Brain microvascular endothelial cell (primary cell): ENCODE results near the gene MAP3K5.

Source experiments
- DNase-seq: peaks from one replicate; pipeline ENCODE4 v3.0.0-alpha.2; 2020
- H3K27ac ChIP-seq: fragments of 250-450 bp; sonication (Bioruptor Pico); 2 replicates; pipeline ENCODE4 v1.5.1; 2020; ENCODE audit warnings: mild to moderate bottlenecking, moderate library complexity
- H3K27me3 ChIP-seq: fragments of 250-450 bp; sonication (Bioruptor Pico); replicated peaks from 2 replicates; pipeline ENCODE4 v1.5.1; 2020; ENCODE audit warnings: mild to moderate bottlenecking
- H3K36me3 ChIP-seq: fragments of 250-450 bp; sonication (Bioruptor Pico); replicated peaks from 2 replicates; pipeline ENCODE4 v1.5.1; 2020; ENCODE audit warnings: mild to moderate bottlenecking
- H3K4me3 ChIP-seq: 2 replicates; pipeline ENCODE4 v1.5.1; 2011; ENCODE audit warnings: low read depth, mild to moderate bottlenecking, control low read depth, low read length, moderate library complexity
- in situ Hi-C: cut with HindIII; loops from 2 replicates; pipeline ENCODE4 v1.10.0; 2017; ENCODE audit warnings: low sequenced_read_pairs, low pct_ligation_motif_present
- TF ChIP-seq, protein P1 (sequence below): IDR thresholded peaks from 2 replicates; pipeline ENCODE4 v1.5.1; 2011; ENCODE audit warnings: low read depth, mild to moderate bottlenecking, moderate library complexity, low read length, control low read depth, inconsistent platforms; ENCODE audit errors: missing control alignments

MAP3K5 gene

DNA sequence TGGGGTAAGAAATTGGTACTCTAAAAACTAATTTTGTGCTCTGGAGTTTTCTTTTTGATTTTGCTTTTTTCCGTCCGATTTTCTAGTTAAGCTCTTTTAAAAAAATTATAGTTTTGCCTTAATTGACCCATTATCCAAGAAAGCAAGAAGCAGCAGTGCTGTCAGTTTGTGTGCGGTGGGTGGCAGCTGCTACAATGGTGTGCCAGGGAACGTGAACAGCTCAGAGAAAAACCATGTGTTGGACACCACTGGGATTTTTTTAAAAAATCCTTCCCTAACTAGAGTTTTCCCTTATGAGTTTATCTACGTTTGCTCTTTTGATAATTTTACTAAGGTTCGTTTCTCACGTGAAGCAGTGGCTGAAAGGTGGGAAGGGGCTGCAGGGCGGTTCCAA is 8.0 kb downstream of the MAP3K5 start:
- H3K4me3 ChIP-seq, result no peak overlapping the region
- no peaks in the 10 kb centered on the region for H3K27me3 ChIP-seq
- TF ChIP-seq, protein P1, sequence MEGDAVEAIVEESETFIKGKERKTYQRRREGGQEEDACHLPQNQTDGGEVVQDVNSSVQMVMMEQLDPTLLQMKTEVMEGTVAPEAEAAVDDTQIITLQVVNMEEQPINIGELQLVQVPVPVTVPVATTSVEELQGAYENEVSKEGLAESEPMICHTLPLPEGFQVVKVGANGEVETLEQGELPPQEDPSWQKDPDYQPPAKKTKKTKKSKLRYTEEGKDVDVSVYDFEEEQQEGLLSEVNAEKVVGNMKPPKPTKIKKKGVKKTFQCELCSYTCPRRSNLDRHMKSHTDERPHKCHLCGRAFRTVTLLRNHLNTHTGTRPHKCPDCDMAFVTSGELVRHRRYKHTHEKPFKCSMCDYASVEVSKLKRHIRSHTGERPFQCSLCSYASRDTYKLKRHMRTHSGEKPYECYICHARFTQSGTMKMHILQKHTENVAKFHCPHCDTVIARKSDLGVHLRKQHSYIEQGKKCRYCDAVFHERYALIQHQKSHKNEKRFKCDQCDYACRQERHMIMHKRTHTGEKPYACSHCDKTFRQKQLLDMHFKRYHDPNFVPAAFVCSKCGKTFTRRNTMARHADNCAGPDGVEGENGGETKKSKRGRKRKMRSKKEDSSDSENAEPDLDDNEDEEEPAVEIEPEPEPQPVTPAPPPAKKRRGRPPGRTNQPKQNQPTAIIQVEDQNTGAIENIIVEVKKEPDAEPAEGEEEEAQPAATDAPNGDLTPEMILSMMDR, result no peak
- in situ Hi-C loops, result no loop called here
- H3K27ac ChIP-seq, result no peak overlapping the region
- no peaks in the 10 kb centered on the region for H3K36me3 ChIP-seq
- DNase-seq, result no peak

DNA sequence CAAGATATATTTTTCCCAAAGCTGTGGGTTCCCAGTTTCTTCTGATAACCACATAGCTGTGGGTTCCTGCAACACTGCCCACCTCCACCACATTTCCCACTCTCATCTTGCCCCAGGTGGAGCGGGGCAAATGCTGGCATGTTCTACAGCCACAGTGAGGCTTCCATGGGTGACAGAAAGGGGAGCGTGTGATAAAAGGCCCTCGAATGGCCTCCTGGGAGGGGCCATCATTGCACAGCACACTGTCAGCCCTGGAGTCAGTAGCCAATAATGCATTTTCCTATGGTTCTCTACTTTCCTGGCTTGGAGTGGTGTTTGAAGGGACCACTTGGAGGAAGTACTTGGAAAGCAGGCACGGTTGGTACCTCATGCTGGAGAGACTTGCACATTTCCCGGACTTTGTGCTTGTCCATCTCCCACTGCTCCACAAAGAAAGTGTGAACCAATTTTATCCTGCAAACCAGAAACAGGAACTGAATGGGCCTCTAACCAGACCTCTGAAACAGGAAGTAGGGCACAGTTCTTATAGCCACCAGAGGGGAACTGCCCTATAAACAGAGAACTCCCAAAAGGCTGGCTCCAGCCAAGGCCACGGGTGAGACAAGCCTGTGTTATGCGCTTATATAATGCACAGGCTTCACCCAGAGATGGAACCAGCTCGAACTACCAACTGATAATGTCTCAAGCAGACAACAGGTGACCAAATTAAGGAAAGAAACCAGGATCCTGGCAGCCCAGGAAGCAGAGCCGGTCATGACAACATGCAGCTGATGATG is 8.6 kb downstream of the MAP3K5 start:
- in situ Hi-C loops, result no loop called here
- H3K27me3 ChIP-seq, result no peaks in the 10 kb centered on the region
- no peaks in the 10 kb centered on the region for H3K36me3 ChIP-seq
- no peak overlapping the region for H3K27ac ChIP-seq
- H3K4me3 ChIP-seq, result no peak overlapping the region
- TF ChIP-seq, protein P1, result no peak
- DNase-seq, result no peak

DNA sequence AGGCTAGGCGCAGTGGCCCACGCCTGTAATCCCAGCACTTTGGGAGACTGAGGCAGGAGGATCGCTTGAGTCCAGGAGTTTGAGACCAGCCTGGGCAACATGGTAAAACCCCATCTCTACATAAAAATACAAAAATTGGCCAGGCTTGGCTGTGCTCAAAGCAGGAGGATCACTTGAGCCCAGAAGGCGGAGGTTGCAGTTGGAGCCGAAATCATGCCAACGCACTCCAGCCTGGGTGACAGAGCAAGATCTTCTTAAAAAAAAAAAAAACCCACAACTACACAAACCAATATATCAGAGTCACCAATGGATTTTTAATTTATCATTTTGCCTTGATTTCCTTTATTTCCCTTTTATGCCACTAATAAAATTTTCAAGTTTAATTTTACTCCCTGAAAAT is 9.3 kb downstream of the MAP3K5 start:
- no peak overlapping the region for H3K4me3 ChIP-seq
- H3K36me3 ChIP-seq, result no peaks in the 10 kb centered on the region
- no peak for DNase-seq
- in situ Hi-C loops, result no loop called here
- no peaks in the 10 kb centered on the region for H3K27me3 ChIP-seq
- TF ChIP-seq, protein P1, result no peak
- H3K27ac ChIP-seq, result peak overlapping the region; percentile 40

DNA sequence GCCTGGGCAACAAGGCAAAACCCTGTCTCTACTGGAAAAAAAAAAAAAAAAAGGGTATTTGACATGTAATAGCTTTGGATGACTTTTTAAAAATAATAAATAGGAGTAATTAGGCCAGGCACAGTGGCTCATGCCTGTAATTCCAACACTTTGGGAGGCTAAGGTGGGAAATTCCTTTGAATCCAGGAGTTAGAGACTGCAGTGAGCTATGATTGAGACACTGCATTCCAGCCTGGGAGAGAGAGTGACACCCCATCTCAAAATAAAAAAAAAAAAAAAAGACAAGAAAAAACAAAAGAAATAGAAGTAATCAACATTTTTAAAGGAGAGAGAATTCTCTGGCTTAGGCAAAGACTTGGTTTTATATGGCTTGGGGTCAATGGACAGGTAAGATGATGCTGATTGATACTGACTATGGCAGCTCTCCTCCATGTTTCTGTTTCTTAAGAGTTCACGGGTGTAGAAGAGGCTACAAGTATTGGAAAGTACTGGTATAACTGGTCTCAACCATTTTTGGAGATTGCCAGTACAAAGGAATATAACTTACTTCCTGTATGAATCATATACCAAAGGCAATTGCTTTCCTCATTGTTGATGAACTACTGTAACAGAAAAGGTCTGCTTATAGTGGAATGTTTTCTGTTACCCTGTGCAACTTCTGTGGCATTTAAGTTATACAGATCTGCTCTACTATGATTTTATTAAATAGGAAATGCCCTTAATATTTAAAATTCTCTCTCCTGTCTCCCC is 10.1 kb downstream of the MAP3K5 start:
- no peak for DNase-seq
- in situ Hi-C loops, result no loop called here
- Histone ChIP-seq H3K27ac (peak overlapping the region; percentile 40), H3K36me3 (no peaks in the 10 kb centered on the region), H3K4me3 (no peak overlapping the region), H3K27me3 (no peaks in the 10 kb centered on the region)
- TF ChIP-seq, protein P1, result no peak

DNA sequence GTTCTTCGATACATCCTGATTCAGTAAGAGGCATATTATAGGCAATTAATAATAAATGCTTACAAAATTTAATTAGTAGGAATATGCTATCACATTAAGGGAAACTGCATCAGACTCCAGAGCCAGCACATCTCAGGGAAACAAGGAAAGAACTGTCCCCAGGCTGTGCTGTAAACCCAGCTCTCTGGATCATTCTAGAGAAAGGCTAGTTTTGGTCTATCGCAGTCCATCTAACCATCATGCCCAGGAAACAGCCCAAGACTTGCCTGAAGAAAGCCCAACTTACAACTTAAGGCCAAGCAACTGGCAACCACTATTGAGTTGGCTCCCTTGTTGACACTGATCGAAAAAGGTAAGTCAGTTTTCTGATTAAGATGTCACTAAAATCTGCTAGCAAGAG is 11.3 kb downstream of the MAP3K5 start:
- Histone ChIP-seq H3K27ac (no peak overlapping the region), H3K36me3 (no peaks in the 10 kb centered on the region), H3K27me3 (no peaks in the 10 kb centered on the region), H3K4me3 (no peak overlapping the region)
- in situ Hi-C loops, result no loop called here
- TF ChIP-seq, protein P1, result no peak
- no peak for DNase-seq

DNA sequence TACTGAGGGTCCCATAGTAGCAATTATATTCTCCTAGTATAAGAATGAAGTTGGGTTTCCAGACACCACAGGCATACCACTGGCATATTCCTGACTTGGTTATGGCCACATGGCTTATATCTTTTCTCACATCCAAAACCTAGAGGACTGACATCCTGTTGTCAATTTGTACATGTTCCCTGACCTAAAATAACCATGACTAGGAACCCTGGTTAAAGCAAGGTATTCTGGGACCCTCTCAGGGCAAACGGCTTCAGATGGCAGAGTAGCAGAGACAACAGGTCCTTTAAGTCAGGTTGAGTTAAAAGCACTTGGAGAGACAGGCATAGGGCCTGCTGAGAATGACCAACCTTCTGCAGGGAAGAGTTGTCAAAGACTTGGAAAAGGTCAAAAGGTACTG is 12.6 kb downstream of the MAP3K5 start:
- in situ Hi-C loops, result no loop called here
- DNase-seq, result no peak
- H3K4me3 ChIP-seq, result no peak overlapping the region
- no peaks in the 10 kb centered on the region for H3K36me3 ChIP-seq
- TF ChIP-seq, protein P1, result no peak
- no peaks in the 10 kb centered on the region for H3K27me3 ChIP-seq
- H3K27ac ChIP-seq, result no peak overlapping the region
